ENCODE data around the gene MAD1L1.

The MAD1L1 gene

DNA sequence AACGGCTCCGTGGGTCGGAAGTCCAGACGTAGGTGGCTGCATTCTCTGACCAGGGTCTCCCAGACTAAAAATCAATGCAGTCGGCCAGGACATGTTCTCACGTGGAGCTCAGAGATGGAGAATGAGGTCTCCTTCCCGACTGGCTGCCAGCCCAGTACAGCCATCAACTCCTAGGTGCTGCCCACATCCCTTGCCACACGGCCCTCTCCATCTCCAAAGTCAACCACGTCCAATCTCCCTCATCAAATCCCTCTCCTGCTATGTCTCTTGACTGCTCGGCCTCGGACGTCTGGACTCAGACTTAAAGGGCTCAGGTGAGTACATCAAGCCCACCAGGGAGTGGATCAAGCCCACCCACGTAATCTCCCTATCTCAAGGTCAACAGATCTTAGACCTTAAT, 6.9 kb downstream of the MAD1L1 start:
- no peak for ATAC-seq
- TF ChIP-seq TOX (CRISPR knock-in tag; IDR thresholded peaks at IDR 0.05; ENCODE audit: borderline replicate concordance), result no peak
- TF ChIP-seq, protein P1, sequence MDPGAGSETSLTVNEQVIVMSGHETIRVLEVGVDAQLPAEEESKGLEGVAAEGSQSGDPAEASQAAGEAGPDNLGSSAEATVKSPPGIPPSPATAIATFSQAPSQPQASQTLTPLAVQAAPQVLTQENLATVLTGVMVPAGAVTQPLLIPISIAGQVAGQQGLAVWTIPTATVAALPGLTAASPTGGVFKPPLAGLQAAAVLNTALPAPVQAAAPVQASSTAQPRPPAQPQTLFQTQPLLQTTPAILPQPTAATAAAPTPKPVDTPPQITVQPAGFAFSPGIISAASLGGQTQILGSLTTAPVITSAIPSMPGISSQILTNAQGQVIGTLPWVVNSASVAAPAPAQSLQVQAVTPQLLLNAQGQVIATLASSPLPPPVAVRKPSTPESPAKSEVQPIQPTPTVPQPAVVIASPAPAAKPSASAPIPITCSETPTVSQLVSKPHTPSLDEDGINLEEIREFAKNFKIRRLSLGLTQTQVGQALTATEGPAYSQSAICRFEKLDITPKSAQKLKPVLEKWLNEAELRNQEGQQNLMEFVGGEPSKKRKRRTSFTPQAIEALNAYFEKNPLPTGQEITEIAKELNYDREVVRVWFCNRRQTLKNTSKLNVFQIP (CRISPR knock-in tag; IDR thresholded peaks at IDR 0.05; ENCODE audit: borderline replicate concordance, low read depth), result no peak
- TF ChIP-seq ZFP3 (CRISPR knock-in tag; IDR thresholded peaks at IDR 0.05), result no peak
- no peak for TF ChIP-seq ESRRG (CRISPR knock-in tag; IDR thresholded peaks at IDR 0.05)
- no peak for TF ChIP-seq TCF4 (CRISPR knock-in tag; IDR thresholded peaks at IDR 0.05; ENCODE audit: borderline replicate concordance)
- TF ChIP-seq ZC3H10 (CRISPR knock-in tag; IDR thresholded peaks at IDR 0.05), result no peak
- TF ChIP-seq, protein P2, sequence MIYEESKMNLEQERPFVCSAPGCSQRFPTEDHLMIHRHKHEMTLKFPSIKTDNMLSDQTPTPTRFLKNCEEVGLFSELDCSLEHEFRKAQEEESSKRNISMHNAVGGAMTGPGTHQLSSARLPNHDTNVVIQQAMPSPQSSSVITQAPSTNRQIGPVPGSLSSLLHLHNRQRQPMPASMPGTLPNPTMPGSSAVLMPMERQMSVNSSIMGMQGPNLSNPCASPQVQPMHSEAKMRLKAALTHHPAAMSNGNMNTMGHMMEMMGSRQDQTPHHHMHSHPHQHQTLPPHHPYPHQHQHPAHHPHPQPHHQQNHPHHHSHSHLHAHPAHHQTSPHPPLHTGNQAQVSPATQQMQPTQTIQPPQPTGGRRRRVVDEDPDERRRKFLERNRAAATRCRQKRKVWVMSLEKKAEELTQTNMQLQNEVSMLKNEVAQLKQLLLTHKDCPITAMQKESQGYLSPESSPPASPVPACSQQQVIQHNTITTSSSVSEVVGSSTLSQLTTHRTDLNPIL (CRISPR knock-in tag; IDR thresholded peaks at IDR 0.05; ENCODE audit: low read depth), result no peak
- TF ChIP-seq ZNF70 (CRISPR knock-in tag; IDR thresholded peaks at IDR 0.05), result no peak
- no peak for TF ChIP-seq ISL1 (CRISPR knock-in tag; IDR thresholded peaks at IDR 0.05)
- TF ChIP-seq ZNF565 (CRISPR knock-in tag; conservative IDR thresholded peaks at IDR 0.05; ENCODE audit: low read depth), result no peak
- TF ChIP-seq, protein P3, sequence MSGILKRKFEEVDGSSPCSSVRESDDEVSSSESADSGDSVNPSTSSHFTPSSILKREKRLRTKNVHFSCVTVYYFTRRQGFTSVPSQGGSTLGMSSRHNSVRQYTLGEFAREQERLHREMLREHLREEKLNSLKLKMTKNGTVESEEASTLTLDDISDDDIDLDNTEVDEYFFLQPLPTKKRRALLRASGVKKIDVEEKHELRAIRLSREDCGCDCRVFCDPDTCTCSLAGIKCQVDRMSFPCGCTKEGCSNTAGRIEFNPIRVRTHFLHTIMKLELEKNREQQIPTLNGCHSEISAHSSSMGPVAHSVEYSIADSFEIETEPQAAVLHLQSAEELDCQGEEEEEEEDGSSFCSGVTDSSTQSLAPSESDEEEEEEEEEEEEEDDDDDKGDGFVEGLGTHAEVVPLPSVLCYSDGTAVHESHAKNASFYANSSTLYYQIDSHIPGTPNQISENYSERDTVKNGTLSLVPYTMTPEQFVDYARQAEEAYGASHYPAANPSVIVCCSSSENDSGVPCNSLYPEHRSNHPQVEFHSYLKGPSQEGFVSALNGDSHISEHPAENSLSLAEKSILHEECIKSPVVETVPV (CRISPR knock-in tag; IDR thresholded peaks at IDR 0.05), result no peak
- no peak for TF ChIP-seq BACH2 (CRISPR knock-in tag; IDR thresholded peaks at IDR 0.05; ENCODE audit: borderline replicate concordance)
- TF ChIP-seq, protein P4, sequence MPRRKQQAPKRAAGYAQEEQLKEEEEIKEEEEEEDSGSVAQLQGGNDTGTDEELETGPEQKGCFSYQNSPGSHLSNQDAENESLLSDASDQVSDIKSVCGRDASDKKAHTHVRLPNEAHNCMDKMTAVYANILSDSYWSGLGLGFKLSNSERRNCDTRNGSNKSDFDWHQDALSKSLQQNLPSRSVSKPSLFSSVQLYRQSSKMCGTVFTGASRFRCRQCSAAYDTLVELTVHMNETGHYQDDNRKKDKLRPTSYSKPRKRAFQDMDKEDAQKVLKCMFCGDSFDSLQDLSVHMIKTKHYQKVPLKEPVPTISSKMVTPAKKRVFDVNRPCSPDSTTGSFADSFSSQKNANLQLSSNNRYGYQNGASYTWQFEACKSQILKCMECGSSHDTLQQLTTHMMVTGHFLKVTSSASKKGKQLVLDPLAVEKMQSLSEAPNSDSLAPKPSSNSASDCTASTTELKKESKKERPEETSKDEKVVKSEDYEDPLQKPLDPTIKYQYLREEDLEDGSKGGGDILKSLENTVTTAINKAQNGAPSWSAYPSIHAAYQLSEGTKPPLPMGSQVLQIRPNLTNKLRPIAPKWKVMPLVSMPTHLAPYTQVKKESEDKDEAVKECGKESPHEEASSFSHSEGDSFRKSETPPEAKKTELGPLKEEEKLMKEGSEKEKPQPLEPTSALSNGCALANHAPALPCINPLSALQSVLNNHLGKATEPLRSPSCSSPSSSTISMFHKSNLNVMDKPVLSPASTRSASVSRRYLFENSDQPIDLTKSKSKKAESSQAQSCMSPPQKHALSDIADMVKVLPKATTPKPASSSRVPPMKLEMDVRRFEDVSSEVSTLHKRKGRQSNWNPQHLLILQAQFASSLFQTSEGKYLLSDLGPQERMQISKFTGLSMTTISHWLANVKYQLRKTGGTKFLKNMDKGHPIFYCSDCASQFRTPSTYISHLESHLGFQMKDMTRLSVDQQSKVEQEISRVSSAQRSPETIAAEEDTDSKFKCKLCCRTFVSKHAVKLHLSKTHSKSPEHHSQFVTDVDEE (CRISPR knock-in tag; IDR thresholded peaks at IDR 0.05), result no peak
- no peak for TF ChIP-seq RARB (CRISPR knock-in tag; IDR thresholded peaks at IDR 0.05)
- no peak for TF ChIP-seq SNAI2 (CRISPR knock-in tag; IDR thresholded peaks at IDR 0.05)

DNA sequence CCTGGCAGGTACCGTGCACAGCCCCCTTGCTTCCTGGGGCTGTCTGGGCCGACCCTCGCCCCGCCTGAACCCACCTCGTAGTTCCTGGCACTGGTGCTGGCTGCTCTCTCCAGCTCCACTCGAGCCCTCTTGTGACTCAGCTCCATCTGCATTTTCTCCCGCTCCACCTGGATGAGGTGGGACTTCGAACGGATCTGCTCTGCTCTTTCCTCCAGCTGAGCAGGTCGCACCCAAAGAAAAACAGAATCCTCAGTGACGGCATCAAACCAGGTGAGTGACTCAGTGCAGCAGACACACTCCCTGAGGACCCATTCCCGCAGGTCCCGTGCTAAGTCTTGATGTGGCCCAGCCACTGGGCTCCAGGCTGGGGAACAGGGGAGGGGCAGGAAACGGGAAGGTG, 7.4 kb downstream of the MAD1L1 start:
- TF ChIP-seq ARNTL (CRISPR knock-in tag; IDR thresholded peaks at IDR 0.05; ENCODE audit: borderline replicate concordance, low read depth), result no peak
- TF ChIP-seq GLIS3 (CRISPR knock-in tag; IDR thresholded peaks at IDR 0.05), result no peak
- TF ChIP-seq SNAI2 (CRISPR knock-in tag; IDR thresholded peaks at IDR 0.05), result no peak
- no peak for TF ChIP-seq TOX (CRISPR knock-in tag; IDR thresholded peaks at IDR 0.05; ENCODE audit: borderline replicate concordance)
- TF ChIP-seq ZFP3 (CRISPR knock-in tag; IDR thresholded peaks at IDR 0.05), result no peak
- no peak for TF ChIP-seq ZC3H10 (CRISPR knock-in tag; IDR thresholded peaks at IDR 0.05)
- TF ChIP-seq, protein P2 (CRISPR knock-in tag; IDR thresholded peaks at IDR 0.05; ENCODE audit: low read depth), result no peak
- TF ChIP-seq, protein P4 (CRISPR knock-in tag; IDR thresholded peaks at IDR 0.05), result no peak
- no peak for TF ChIP-seq ISL1 (CRISPR knock-in tag; IDR thresholded peaks at IDR 0.05)
- TF ChIP-seq, protein P1 (CRISPR knock-in tag; IDR thresholded peaks at IDR 0.05; ENCODE audit: borderline replicate concordance, low read depth), result no peak
- no peak for TF ChIP-seq ZFP30 (CRISPR knock-in tag; IDR thresholded peaks at IDR 0.05)
- TF ChIP-seq TCF4 (CRISPR knock-in tag; IDR thresholded peaks at IDR 0.05; ENCODE audit: borderline replicate concordance), result no peak
- TF ChIP-seq OSR1 (CRISPR knock-in tag; IDR thresholded peaks at IDR 0.05), result no peak
- TF ChIP-seq CSDC2 (CRISPR knock-in tag; IDR thresholded peaks at IDR 0.05), result no peak
- TF ChIP-seq, protein P5, sequence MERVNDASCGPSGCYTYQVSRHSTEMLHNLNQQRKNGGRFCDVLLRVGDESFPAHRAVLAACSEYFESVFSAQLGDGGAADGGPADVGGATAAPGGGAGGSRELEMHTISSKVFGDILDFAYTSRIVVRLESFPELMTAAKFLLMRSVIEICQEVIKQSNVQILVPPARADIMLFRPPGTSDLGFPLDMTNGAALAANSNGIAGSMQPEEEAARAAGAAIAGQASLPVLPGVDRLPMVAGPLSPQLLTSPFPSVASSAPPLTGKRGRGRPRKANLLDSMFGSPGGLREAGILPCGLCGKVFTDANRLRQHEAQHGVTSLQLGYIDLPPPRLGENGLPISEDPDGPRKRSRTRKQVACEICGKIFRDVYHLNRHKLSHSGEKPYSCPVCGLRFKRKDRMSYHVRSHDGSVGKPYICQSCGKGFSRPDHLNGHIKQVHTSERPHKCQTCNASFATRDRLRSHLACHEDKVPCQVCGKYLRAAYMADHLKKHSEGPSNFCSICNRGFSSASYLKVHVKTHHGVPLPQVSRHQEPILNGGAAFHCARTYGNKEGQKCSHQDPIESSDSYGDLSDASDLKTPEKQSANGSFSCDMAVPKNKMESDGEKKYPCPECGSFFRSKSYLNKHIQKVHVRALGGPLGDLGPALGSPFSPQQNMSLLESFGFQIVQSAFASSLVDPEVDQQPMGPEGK (CRISPR knock-in tag; IDR thresholded peaks at IDR 0.05; ENCODE audit: borderline replicate concordance), result no peak
- no peak for TF ChIP-seq RARB (CRISPR knock-in tag; IDR thresholded peaks at IDR 0.05)
- TF ChIP-seq ZNF565 (CRISPR knock-in tag; conservative IDR thresholded peaks at IDR 0.05; ENCODE audit: low read depth), result no peak
- TF ChIP-seq ZNF8 (CRISPR knock-in tag; IDR thresholded peaks at IDR 0.05), result no peak

More for the DNA sequence above, 7.4 kb downstream of the MAD1L1 start:
- no peak for ATAC-seq

All from SK-N-SH treated with all-trans-retinoic acid at 6 μM for 48 hours (cell line).